MM.1S (cell line): ENCODE measurements around the gene OSBPL5.

Source experiments
- CTCF ChIP-seq: fragments of 300-600 bp; sonication (generic); IDR thresholded peaks from 2 replicates; pipeline ENCODE4 v1.5.1; 2016; ENCODE audit warnings: antibody characterized with exemption, low read length, mixed read lengths
- EZH2 ChIP-seq: fragments of 300-600 bp; sonication (generic); optimal IDR thresholded peaks from 2 replicates; pipeline ENCODE3; 2017; ENCODE audit warnings: low read depth, mild to moderate bottlenecking, antibody characterized with exemption, low read length, mixed read lengths
- EZH2phosphoT487 ChIP-seq: fragments of 300-600 bp; sonication (generic); IDR thresholded peaks from 2 replicates; pipeline ENCODE4 v1.6.1; 2018; ENCODE audit warnings: antibody characterized with exemption, low read length

GRCh38 chr11:3170044-3170755 is 5.1 kb upstream of the OSBPL5 start:
- TF ChIP-seq CTCF (no peak), EZH2 (no peak), EZH2phosphoT487 (no peak)
